LNCaP clone FGC (cell line): Measurements from ENCODE around the gene DDAH1.

Source experiments
- DNase-seq: peaks from one replicate; pipeline ENCODE4 v3.0.0-alpha.2; 2011; ENCODE audit warnings: low read depth
- H3K4me3 ChIP-seq: 2 replicates; pipeline ENCODE4 v1.5.1; 2011; ENCODE audit warnings: mild to moderate bottlenecking, low read depth, low read length, control low read depth
- CTCF ChIP-seq: IDR thresholded peaks from 2 replicates; pipeline ENCODE4 v1.5.1; 2012; ENCODE audit warnings: mild to moderate bottlenecking; ENCODE audit not compliant: control insufficient read depth, insufficient read depth; ENCODE audit errors: extremely low read depth

Gene DDAH1

GRCh38 chr1:85409516-85409915, 55.4 kb downstream of the DDAH1 start:
- TF ChIP-seq CTCF, result no peak
- H3K4me3 ChIP-seq, result no peak overlapping the region
- no peak for DNase-seq

GRCh38 chr1:85407746-85408377, 57.1 kb downstream of the DDAH1 start:
- no peak for TF ChIP-seq CTCF
- DNase-seq, result no peak
- no peak overlapping the region for H3K4me3 ChIP-seq

GRCh38 chr1:85406887-85407533, 57.9 kb downstream of the DDAH1 start:
- DNase-seq, result peak; percentile 65
- peak overlapping the region; percentile 13; the same call in 1 of the 2 replicates for H3K4me3 ChIP-seq
- no peak for TF ChIP-seq CTCF

- no peak overlapping the region for H3K4me3 ChIP-seq
- no peak for DNase-seq
- no peak for TF ChIP-seq CTCF
Measured at GRCh38 chr1:85406081-85406480, 58.9 kb downstream of the DDAH1 start.

GRCh38 chr1:85404408-85404807, 60.6 kb downstream of the DDAH1 start:
- no peak for TF ChIP-seq CTCF
- no peak overlapping the region for H3K4me3 ChIP-seq
- DNase-seq, result no peak

GRCh38 chr1:85398391-85399064, 66.4 kb downstream of the DDAH1 start:
- DNase-seq, result no peak
- peak; percentile 24; the same call in 1 of the 2 replicates for TF ChIP-seq CTCF
- H3K4me3 ChIP-seq, result no peak overlapping the region
